HT1080 (cell line): ENCODE results near the gene MAS1L. TPM values are rescaled to one million over a fixed set of nuclear protein-coding genes. Genes with fewer than 3 reads are reported as not detected.
"Not testable (repeated sequence)": the region's sequence is repeated elsewhere in the genome, so short reads cannot be mapped to it uniquely, and the experiment has no call there.

Experiments used
- DNase-seq: peaks from one replicate; pipeline ENCODE4 v3.0.0-alpha.2; 2015; ENCODE audit warnings: low read depth
- total RNA-seq: library from RNA; depleted of rRNA; stranded (reverse); fragments of >200 nt; shearing (Covaris generic); gene quantifications from 2 replicates; pipeline ENCODE4 v1.2.3, GENCODE V29; 2014

Gene MAS1L
- total RNA-seq, 1 experiment from 2014 or later: not detected

GRCh38 chr6:29483735-29484134, 4.0 kb downstream of the MAS1L start:
- DNase-seq: no peak

- DNase-seq: no peak
These were observed 4.6 kb downstream of the MAS1L start for GRCh38 chr6:29483186-29483585.

GRCh38 chr6:29479560-29479959, 8.2 kb downstream of the MAS1L start:
- DNase-seq: no peak

- DNase-seq: no peak
These were observed 9.0 kb downstream of the MAS1L start for GRCh38 chr6:29478740-29479139.

GRCh38 chr6:29477923-29478450, 9.8 kb downstream of the MAS1L start:
- no peak for DNase-seq

- no peak for DNase-seq
These were observed 12.8 kb downstream of the MAS1L start for GRCh38 chr6:29474996-29475395.

- peak; percentile 49 for DNase-seq
These were observed 21.5 kb downstream of the MAS1L start for GRCh38 chr6:29466241-29466640.

GRCh38 chr6:29465801-29466200, 22.0 kb downstream of the MAS1L start:
- no peak for DNase-seq

GRCh38 chr6:29465279-29465678, 22.5 kb downstream of the MAS1L start:
- DNase-seq: no peak

GRCh38 chr6:29462022-29462421, 25.7 kb downstream of the MAS1L start:
- DNase-seq: no peak

- no peak for DNase-seq
These were observed 26.5 kb downstream of the MAS1L start for GRCh38 chr6:29461021-29461814.

GRCh38 chr6:29456971-29457370, 30.8 kb downstream of the MAS1L start, which contains the start of the genes OR11A1 and OR2H1:
Gene OR11A1 (minus strand): TSS chr6:29457071. CDS start chr6:29427641, 29,430 bp downstream.
Gene OR2H1 (plus strand): TSS chr6:29457155. CDS start chr6:29461770, 4,615 bp downstream.
- no peak for DNase-seq

GRCh38 chr6:29451471-29452193, 36.1 kb downstream of the MAS1L start:
- DNase-seq: peak; percentile 21

GRCh38 chr6:29447670-29448069, 40.1 kb downstream of the MAS1L start:
- DNase-seq: peak; percentile 59

- DNase-seq: not testable (repeated sequence)
These were observed 43.7 kb downstream of the MAS1L start for GRCh38 chr6:29444031-29444430.

- DNase-seq: no peak
These were observed 45.0 kb downstream of the MAS1L start for GRCh38 chr6:29442719-29443118.

GRCh38 chr6:29439006-29439405, 48.8 kb downstream of the MAS1L start, which contains the start of gene OR10C1:
Gene OR10C1 (plus strand): TSS chr6:29439306. CDS start chr6:29440016, 710 bp downstream.
- no peak for DNase-seq

- peak; percentile 28 for DNase-seq
These were observed 51.0 kb downstream of the MAS1L start for GRCh38 chr6:29436730-29437129.
